Activated T-cell treated with anti-CD3 and anti-CD28 coated beads, Interleukin-2, amount 50 U/mL, for 4 hours (primary cell): ENCODE results near the gene GSTM3. TPM values are rescaled to one million over a fixed set of nuclear protein-coding genes. Genes with fewer than 3 reads are reported as not detected.
"Not testable (repeated sequence)": the region's sequence is repeated elsewhere in the genome, so short reads cannot be mapped to it uniquely, and the experiment has no call there.

ENCODE experiments used
- ATAC-seq, 2 donors: fragments of 200-7000 bp; cut with Tn5 transposase; one replicate each; pipeline ENCODE4 v1.10.0; 2021
- DNase-seq: peaks from one replicate; pipeline ENCODE4 v3.0.0-alpha.2; 2020
- H3K27me3 Mint-ChIP-seq: one replicate; pipeline ENCODE4 v1.8.0; 2021; ENCODE audit warnings: low read depth, mixed read lengths
- H3K36me3 Mint-ChIP-seq: one replicate; pipeline ENCODE4 v1.8.0; 2022; ENCODE audit warnings: mixed read lengths; ENCODE audit not compliant: insufficient read depth
- H3K4me1 Mint-ChIP-seq: one replicate; pipeline ENCODE4 v1.8.0; 2021; ENCODE audit warnings: low read depth, mixed read lengths
- H3K4me3 Mint-ChIP-seq: one replicate; pipeline ENCODE4 v1.8.0; 2021; ENCODE audit warnings: mild to moderate bottlenecking, moderate library complexity, mixed read lengths
- H3K9me3 Mint-ChIP-seq: one replicate; pipeline ENCODE4 v1.8.0; 2021; ENCODE audit warnings: mixed read lengths
- total RNA-seq, 3 donors: library from RNA; stranded (reverse); gene quantifications; one replicate each; pipeline ENCODE4 v1.2.1, GENCODE V29; 2021

The GSTM3 gene
- total RNA-seq, 3 donors from 2014 or later, result 11.5 to 21.6 (median 11.7) TPM

- no peaks in the 10 kb centered on the region for H3K9me3 Mint-ChIP-seq
- H3K27me3 Mint-ChIP-seq, result no peaks in the 10 kb centered on the region
- DNase-seq (no peak), ATAC-seq (no peak)
- H3K36me3 Mint-ChIP-seq, result no peaks in the 10 kb centered on the region
- no peak overlapping the region for H3K4me3 Mint-ChIP-seq
- peaks cover 5% of the 10 kb centered on the region for H3K4me1 Mint-ChIP-seq
Observed at GRCh38 chr1:109769330-109770078, 28.7 kb upstream of the GSTM3 start.

- no peak overlapping the region for H3K4me3 Mint-ChIP-seq
- peaks cover 4% of the 10 kb centered on the region for H3K4me1 Mint-ChIP-seq
- no peaks in the 10 kb centered on the region for H3K27me3 Mint-ChIP-seq
- DNase-seq, result no peak
- no peaks in the 10 kb centered on the region for H3K9me3 Mint-ChIP-seq
- no peak for ATAC-seq
- H3K36me3 Mint-ChIP-seq, result no peaks in the 10 kb centered on the region
Observed at GRCh38 chr1:109768820-109769219, 28.0 kb upstream of the GSTM3 start.

GRCh38 chr1:109768335-109768650 is 27.5 kb upstream of the GSTM3 start:
- Mint-ChIP-seq H3K9me3 (no peaks in the 10 kb centered on the region), H3K4me3 (no peak overlapping the region), H3K27me3 (no peaks in the 10 kb centered on the region), H3K36me3 (no peaks in the 10 kb centered on the region), H3K4me1 (no peaks in the 10 kb centered on the region)
- no peak for DNase-seq
- ATAC-seq, result no peak

GRCh38 chr1:109767637-109768334 is 26.9 kb upstream of the GSTM3 start:
- Mint-ChIP-seq H3K4me3 (no peak overlapping the region), H3K4me1 (no peaks in the 10 kb centered on the region), H3K36me3 (no peaks in the 10 kb centered on the region), H3K27me3 (no peaks in the 10 kb centered on the region), H3K9me3 (no peaks in the 10 kb centered on the region)
- DNase-seq, result no peak
- no peak for ATAC-seq

- not testable (repeated sequence) for H3K4me1 Mint-ChIP-seq, H3K9me3 Mint-ChIP-seq, H3K27me3 Mint-ChIP-seq, H3K4me3 Mint-ChIP-seq, ATAC-seq, DNase-seq, H3K36me3 Mint-ChIP-seq
Observed at GRCh38 chr1:109766991-109767636, 26.3 kb upstream of the GSTM3 start.

- Mint-ChIP-seq H3K27me3 (no peaks in the 10 kb centered on the region), H3K4me1 (no peaks in the 10 kb centered on the region), H3K9me3 (no peaks in the 10 kb centered on the region), H3K4me3 (no peak overlapping the region), H3K36me3 (no peaks in the 10 kb centered on the region)
- DNase-seq (no peak), ATAC-seq (no peak)
Observed at GRCh38 chr1:109765896-109766615, 25.2 kb upstream of the GSTM3 start.

GRCh38 chr1:109765483-109765815 is 24.6 kb upstream of the GSTM3 start:
- DNase-seq, result no peak
- H3K36me3 Mint-ChIP-seq, result no peaks in the 10 kb centered on the region
- H3K9me3 Mint-ChIP-seq, result no peaks in the 10 kb centered on the region
- H3K27me3 Mint-ChIP-seq, result no peaks in the 10 kb centered on the region
- H3K4me3 Mint-ChIP-seq, result no peak overlapping the region
- no peaks in the 10 kb centered on the region for H3K4me1 Mint-ChIP-seq
- ATAC-seq, result no peak

- Mint-ChIP-seq H3K9me3 (no peaks in the 10 kb centered on the region), H3K4me3 (no peak overlapping the region), H3K4me1 (no peaks in the 10 kb centered on the region), H3K36me3 (no peaks in the 10 kb centered on the region), H3K27me3 (no peaks in the 10 kb centered on the region)
- ATAC-seq (no peak), DNase-seq (no peak)
Observed at GRCh38 chr1:109764561-109765482, 24.0 kb upstream of the GSTM3 start.

GRCh38 chr1:109763646-109764415 is 23.0 kb upstream of the GSTM3 start, which contains the start of gene EPS8L3:
TSS of gene EPS8L3 (minus strand) at chr1:109763923. CDS start at chr1:109761749, 2,174 bp downstream.
- ATAC-seq (no peak), DNase-seq (no peak)
- Mint-ChIP-seq H3K4me1 (no peaks in the 10 kb centered on the region), H3K27me3 (no peaks in the 10 kb centered on the region), H3K36me3 (no peaks in the 10 kb centered on the region), H3K9me3 (no peaks in the 10 kb centered on the region), H3K4me3 (no peak within 1 kb of the TSS)

GRCh38 chr1:109762821-109763645 is 22.2 kb upstream of the GSTM3 start:
- DNase-seq (no peak), ATAC-seq (no peak)
- Mint-ChIP-seq H3K36me3 (no peaks in the 10 kb centered on the region), H3K9me3 (no peaks in the 10 kb centered on the region), H3K4me1 (no peaks in the 10 kb centered on the region), H3K4me3 (no peak overlapping the region), H3K27me3 (no peaks in the 10 kb centered on the region)

- Mint-ChIP-seq H3K4me3 (no peak overlapping the region), H3K9me3 (no peaks in the 10 kb centered on the region), H3K4me1 (no peaks in the 10 kb centered on the region), H3K27me3 (no peaks in the 10 kb centered on the region), H3K36me3 (no peaks in the 10 kb centered on the region)
- no peak for ATAC-seq
- DNase-seq, result no peak
Observed at GRCh38 chr1:109762039-109762585, 21.3 kb upstream of the GSTM3 start.

GRCh38 chr1:109761227-109762038 is 20.6 kb upstream of the GSTM3 start:
- Mint-ChIP-seq H3K36me3 (no peaks in the 10 kb centered on the region), H3K27me3 (no peaks in the 10 kb centered on the region), H3K4me1 (no peaks in the 10 kb centered on the region), H3K9me3 (no peaks in the 10 kb centered on the region), H3K4me3 (no peak overlapping the region)
- no peak for ATAC-seq
- no peak for DNase-seq
